WTC11 (cell line): ENCODE data around the gene EPHA6. TPM values are rescaled to one million over a fixed set of nuclear protein-coding genes. Genes with fewer than 3 reads are reported as not detected.

ENCODE experiments used
- ATAC-seq: fragments of 200-7000 bp; cut with Tn5 transposase; 2 replicates; pipeline ENCODE4 v1.10.0; 2021; ENCODE audit warnings: mild to moderate bottlenecking, moderate library complexity
- CTCF ChIA-PET: fragments of 300-600 bp; sonication (Branson Sonifier 250); formaldehyde crosslinking; loops from one replicate; lab custom pipeline; 2021; ENCODE audit warnings: antibody characterized with exemption; lab: Charles Lee
- POLR2A ChIA-PET: fragments of 350-600 bp; sonication (Branson Sonifier 250); formaldehyde crosslinking; loops from one replicate; lab custom pipeline; 2021; ENCODE audit warnings: antibody characterized with exemption; lab: Charles Lee
- DNase-seq: peaks from one replicate; pipeline ENCODE4 v3.0.0; 2021; ENCODE audit warnings: low spot score
- H3K27ac Mint-ChIP-seq: 2 replicates; pipeline ENCODE4 v1.8.0; 2021; ENCODE audit warnings: mixed read lengths
- H3K27me3 Mint-ChIP-seq: 2 replicates; pipeline ENCODE4 v1.8.0; 2021; ENCODE audit warnings: low read depth, mild to moderate bottlenecking, moderate library complexity, mixed read lengths
- H3K36me3 Mint-ChIP-seq: 2 replicates; pipeline ENCODE4 v1.8.0; 2021; ENCODE audit warnings: mixed read lengths
- H3K4me1 Mint-ChIP-seq: 2 replicates; pipeline ENCODE4 v1.8.0; 2022; ENCODE audit warnings: mixed read lengths
- H3K4me3 Mint-ChIP-seq: 2 replicates; pipeline ENCODE4 v1.8.0; 2021; ENCODE audit warnings: mild to moderate bottlenecking, moderate library complexity, mixed read lengths
- H3K9me3 Mint-ChIP-seq: 2 replicates; pipeline ENCODE4 v1.8.0; 2021; ENCODE audit warnings: mixed read lengths
- CREM ChIP-seq: sonication (generic); formaldehyde crosslinking; IDR thresholded peaks from 2 replicates; pipeline ENCODE4 v1.8.1; 2022; ENCODE audit warnings: mild to moderate bottlenecking, missing genetic modification reagents, moderate library complexity
- ELF4 ChIP-seq: sonication (generic); formaldehyde crosslinking; IDR thresholded peaks from 2 replicates; pipeline ENCODE4 v1.8.1; 2022; ENCODE audit warnings: low read depth, mild to moderate bottlenecking, moderate library complexity, missing genetic modification reagents
- ESRRA ChIP-seq: sonication (generic); formaldehyde crosslinking; IDR thresholded peaks from 2 replicates; pipeline ENCODE4 v1.8.1; 2022; ENCODE audit warnings: mild to moderate bottlenecking, missing genetic modification reagents, borderline replicate concordance
- FOXP1 ChIP-seq: sonication (generic); formaldehyde crosslinking; IDR thresholded peaks from 2 replicates; pipeline ENCODE4 v1.8.0; 2022; ENCODE audit warnings: missing genetic modification reagents, mild to moderate bottlenecking, moderate library complexity, borderline replicate concordance
- NFE2L1 ChIP-seq: sonication (generic); formaldehyde crosslinking; IDR thresholded peaks from 2 replicates; pipeline ENCODE4 v1.8.1; 2023; ENCODE audit warnings: missing genetic modification reagents
- NFYB ChIP-seq: sonication (generic); formaldehyde crosslinking; conservative IDR thresholded peaks from 2 replicates; pipeline ENCODE4 v1.8.0; 2022; ENCODE audit warnings: low read depth, missing genetic modification reagents
- NR2C2 ChIP-seq: sonication (generic); formaldehyde crosslinking; IDR thresholded peaks from 2 replicates; pipeline ENCODE4 v1.8.0; 2022; ENCODE audit warnings: mild to moderate bottlenecking, missing genetic modification reagents
- NR3C1 ChIP-seq: sonication (generic); formaldehyde crosslinking; conservative IDR thresholded peaks from 2 replicates; pipeline ENCODE4 v1.8.1; 2023; ENCODE audit warnings: low read depth, mild to moderate bottlenecking, missing genetic modification reagents
- SOX15 ChIP-seq: fragments of 250-450 bp; sonication (Bioruptor Pico); IDR thresholded peaks from 2 replicates; pipeline ENCODE4 v1.9.0; 2021; ENCODE audit warnings: mild to moderate bottlenecking
- SP1 ChIP-seq: sonication (generic); formaldehyde crosslinking; conservative IDR thresholded peaks from 2 replicates; pipeline ENCODE4 v1.8.1; 2022; ENCODE audit warnings: missing genetic modification reagents
- ZBTB21 ChIP-seq: sonication (generic); formaldehyde crosslinking; IDR thresholded peaks from 2 replicates; pipeline ENCODE4 v1.8.1; 2023; ENCODE audit warnings: mild to moderate bottlenecking, missing genetic modification reagents, borderline replicate concordance
- total RNA-seq: library from RNA; stranded (reverse); gene quantifications from 3 replicates; pipeline ENCODE4 v1.2.3, GENCODE V29; 2021
- TF ChIP-seq, protein P1 (sequence below): sonication (generic); formaldehyde crosslinking; IDR thresholded peaks from 2 replicates; pipeline ENCODE4 v1.8.1; 2022; ENCODE audit warnings: mild to moderate bottlenecking, missing genetic modification reagents, moderate library complexity, borderline replicate concordance
- TF ChIP-seq, protein P2 (sequence below): fragments of 200-600 bp; IDR thresholded peaks from 2 replicates; pipeline ENCODE4 v1.8.0; 2022; ENCODE audit warnings: antibody characterized with exemption
- TF ChIP-seq, protein P3 (sequence below): sonication (generic); formaldehyde crosslinking; IDR thresholded peaks from 2 replicates; pipeline ENCODE4 v1.8.1; 2022; ENCODE audit warnings: mild to moderate bottlenecking, moderate library complexity, missing genetic modification reagents
- TF ChIP-seq, protein P4 (sequence below): sonication (generic); formaldehyde crosslinking; IDR thresholded peaks from 2 replicates; pipeline ENCODE4 v1.8.1; 2023; ENCODE audit warnings: mild to moderate bottlenecking, moderate library complexity, missing genetic modification reagents
- TF ChIP-seq, protein P5 (sequence below): sonication (generic); formaldehyde crosslinking; IDR thresholded peaks from 2 replicates; pipeline ENCODE4 v1.8.1; 2023; ENCODE audit warnings: mild to moderate bottlenecking, missing genetic modification reagents
- TF ChIP-seq, protein P6 (sequence below): sonication (generic); formaldehyde crosslinking; IDR thresholded peaks from 2 replicates; pipeline ENCODE4 v1.8.1; 2023; ENCODE audit warnings: mild to moderate bottlenecking, missing genetic modification reagents, borderline replicate concordance
- TF ChIP-seq, protein P7 (sequence below): fragments of 250-450 bp; sonication (Bioruptor Pico); IDR thresholded peaks from 2 replicates; pipeline ENCODE4 v1.9.0; 2021; ENCODE audit warnings: moderate library complexity, mild to moderate bottlenecking, inconsistent platforms, borderline replicate concordance
- TF ChIP-seq, protein P8 (sequence below): sonication (generic); formaldehyde crosslinking; IDR thresholded peaks from 2 replicates; pipeline ENCODE4 v1.8.0; 2022; ENCODE audit warnings: mild to moderate bottlenecking, missing genetic modification reagents

The EPHA6 gene
- total RNA-seq, 1 experiment from 2014 or later: 2.1 TPM

DNA sequence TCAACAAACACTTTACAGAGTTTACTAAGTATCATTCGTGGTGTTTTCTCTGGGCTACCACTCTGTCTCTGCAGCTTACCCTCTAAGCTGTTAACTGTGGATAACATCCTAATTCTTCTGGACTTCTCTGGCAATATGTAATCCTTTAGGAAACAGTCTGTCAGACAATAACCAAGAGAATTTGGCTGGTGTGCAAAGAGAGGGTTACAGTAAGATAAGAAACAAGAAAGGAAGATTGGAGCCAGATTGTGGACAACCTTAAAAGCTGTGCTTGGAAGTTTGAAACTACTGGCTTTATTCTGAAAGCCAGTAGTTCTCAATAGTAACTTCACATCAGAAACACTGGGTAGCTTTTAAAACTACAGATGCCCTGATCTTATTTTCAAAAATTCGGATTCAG lies 950.9 kb downstream of the EPHA6 start (continued):
- TF ChIP-seq FOXP1 (CRISPR knock-in tag) (no peak), NFE2L1 (CRISPR knock-in tag) (no peak), SOX15 (no peak)
- TF ChIP-seq, protein P1, sequence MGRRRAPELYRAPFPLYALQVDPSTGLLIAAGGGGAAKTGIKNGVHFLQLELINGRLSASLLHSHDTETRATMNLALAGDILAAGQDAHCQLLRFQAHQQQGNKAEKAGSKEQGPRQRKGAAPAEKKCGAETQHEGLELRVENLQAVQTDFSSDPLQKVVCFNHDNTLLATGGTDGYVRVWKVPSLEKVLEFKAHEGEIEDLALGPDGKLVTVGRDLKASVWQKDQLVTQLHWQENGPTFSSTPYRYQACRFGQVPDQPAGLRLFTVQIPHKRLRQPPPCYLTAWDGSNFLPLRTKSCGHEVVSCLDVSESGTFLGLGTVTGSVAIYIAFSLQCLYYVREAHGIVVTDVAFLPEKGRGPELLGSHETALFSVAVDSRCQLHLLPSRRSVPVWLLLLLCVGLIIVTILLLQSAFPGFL (CRISPR knock-in tag): no peak
- TF ChIP-seq, protein P2, sequence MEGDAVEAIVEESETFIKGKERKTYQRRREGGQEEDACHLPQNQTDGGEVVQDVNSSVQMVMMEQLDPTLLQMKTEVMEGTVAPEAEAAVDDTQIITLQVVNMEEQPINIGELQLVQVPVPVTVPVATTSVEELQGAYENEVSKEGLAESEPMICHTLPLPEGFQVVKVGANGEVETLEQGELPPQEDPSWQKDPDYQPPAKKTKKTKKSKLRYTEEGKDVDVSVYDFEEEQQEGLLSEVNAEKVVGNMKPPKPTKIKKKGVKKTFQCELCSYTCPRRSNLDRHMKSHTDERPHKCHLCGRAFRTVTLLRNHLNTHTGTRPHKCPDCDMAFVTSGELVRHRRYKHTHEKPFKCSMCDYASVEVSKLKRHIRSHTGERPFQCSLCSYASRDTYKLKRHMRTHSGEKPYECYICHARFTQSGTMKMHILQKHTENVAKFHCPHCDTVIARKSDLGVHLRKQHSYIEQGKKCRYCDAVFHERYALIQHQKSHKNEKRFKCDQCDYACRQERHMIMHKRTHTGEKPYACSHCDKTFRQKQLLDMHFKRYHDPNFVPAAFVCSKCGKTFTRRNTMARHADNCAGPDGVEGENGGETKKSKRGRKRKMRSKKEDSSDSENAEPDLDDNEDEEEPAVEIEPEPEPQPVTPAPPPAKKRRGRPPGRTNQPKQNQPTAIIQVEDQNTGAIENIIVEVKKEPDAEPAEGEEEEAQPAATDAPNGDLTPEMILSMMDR: no peak
- TF ChIP-seq, protein P3, sequence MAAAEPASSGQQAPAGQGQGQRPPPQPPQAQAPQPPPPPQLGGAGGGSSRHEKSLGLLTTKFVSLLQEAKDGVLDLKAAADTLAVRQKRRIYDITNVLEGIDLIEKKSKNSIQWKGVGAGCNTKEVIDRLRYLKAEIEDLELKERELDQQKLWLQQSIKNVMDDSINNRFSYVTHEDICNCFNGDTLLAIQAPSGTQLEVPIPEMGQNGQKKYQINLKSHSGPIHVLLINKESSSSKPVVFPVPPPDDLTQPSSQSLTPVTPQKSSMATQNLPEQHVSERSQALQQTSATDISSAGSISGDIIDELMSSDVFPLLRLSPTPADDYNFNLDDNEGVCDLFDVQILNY (CRISPR knock-in tag): no peak

DNA sequence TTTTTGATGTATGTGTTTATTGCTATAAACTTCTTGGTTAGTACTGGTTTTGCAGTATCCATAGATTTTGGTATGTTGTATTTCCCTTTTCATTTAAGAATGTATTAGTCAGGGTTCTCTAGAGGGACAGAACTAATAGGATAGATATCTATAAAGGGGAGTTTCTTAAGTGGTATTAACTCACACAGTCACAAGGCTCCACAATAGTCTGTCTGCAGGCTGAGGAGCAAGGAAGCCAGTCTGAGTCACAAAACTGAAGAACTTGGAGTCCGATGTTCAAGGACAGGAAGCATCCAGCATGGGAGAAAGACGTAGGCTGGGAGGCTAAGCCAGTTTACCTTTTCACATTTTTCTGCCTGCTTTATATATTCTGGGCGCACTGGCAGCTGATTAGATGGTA lies 958.5 kb downstream of the EPHA6 start:
- ATAC-seq: no peak
- H3K36me3 Mint-ChIP-seq: peaks cover 51% of the 10 kb centered on the region
- CTCF ChIA-PET: no interaction called here
- H3K4me3 Mint-ChIP-seq: no peak overlapping the region
- no peak for DNase-seq
- H3K4me1 Mint-ChIP-seq: peaks cover 10% of the 10 kb centered on the region; the same call in 1 of the 2 replicates
- H3K27ac Mint-ChIP-seq: no peak overlapping the region
- H3K27me3 Mint-ChIP-seq: no peaks in the 10 kb centered on the region
- TF ChIP-seq, protein P4, sequence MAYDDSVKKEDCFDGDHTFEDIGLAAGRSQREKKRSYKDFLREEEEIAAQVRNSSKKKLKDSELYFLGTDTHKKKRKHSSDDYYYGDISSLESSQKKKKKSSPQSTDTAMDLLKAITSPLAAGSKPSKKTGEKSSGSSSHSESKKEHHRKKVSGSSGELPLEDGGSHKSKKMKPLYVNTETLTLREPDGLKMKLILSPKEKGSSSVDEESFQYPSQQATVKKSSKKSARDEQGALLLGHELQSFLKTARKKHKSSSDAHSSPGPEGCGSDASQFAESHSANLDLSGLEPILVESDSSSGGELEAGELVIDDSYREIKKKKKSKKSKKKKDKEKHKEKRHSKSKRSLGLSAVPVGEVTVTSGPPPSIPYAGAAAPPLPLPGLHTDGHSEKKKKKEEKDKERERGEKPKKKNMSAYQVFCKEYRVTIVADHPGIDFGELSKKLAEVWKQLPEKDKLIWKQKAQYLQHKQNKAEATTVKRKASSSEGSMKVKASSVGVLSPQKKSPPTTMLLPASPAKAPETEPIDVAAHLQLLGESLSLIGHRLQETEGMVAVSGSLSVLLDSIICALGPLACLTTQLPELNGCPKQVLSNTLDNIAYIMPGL (CRISPR knock-in tag): no peak
- no peak for TF ChIP-seq NR2C2 (CRISPR knock-in tag)
- TF ChIP-seq, protein P1 (CRISPR knock-in tag): no peak
- TF ChIP-seq, all 79 proteins: peak for 0
- peaks cover 25% of the 10 kb centered on the region for H3K9me3 Mint-ChIP-seq
- POLR2A ChIA-PET: no interaction called here

DNA sequence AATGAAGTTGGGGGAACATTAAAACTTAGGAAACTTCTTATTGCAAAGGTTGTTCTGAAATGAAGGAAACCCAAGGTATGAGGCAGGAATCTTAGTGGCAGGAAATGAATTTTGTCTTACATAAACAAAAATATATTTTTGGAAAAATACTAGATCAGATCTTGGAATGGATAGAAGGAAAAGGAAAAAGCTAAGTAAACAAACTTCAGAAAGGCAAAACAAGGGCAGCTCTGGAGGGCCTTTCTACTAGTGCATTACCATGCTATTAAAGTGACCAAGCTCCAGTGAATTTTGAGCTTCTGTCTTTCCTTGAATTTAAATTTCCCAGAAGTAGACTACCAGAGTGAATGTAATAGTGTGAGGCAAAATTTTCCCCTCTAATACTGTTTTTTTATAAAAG lies 963.8 kb downstream of the EPHA6 start:
- ChIA-PET POLR2A (no interaction called here), CTCF (no interaction called here)
- Mint-ChIP-seq H3K9me3 (no peaks in the 10 kb centered on the region), H3K27ac (no peak overlapping the region; the same call in 1 of the 2 replicates), H3K27me3 (no peaks in the 10 kb centered on the region), H3K4me3 (no peak overlapping the region), H3K4me1 (peaks cover 10% of the 10 kb centered on the region; the same call in 1 of the 2 replicates), H3K36me3 (peaks cover 13% of the 10 kb centered on the region)
- ATAC-seq (no peak), DNase-seq (no peak)
- TF ChIP-seq SP1 (no peak), ELF4 (CRISPR knock-in tag) (no peak), CREM (CRISPR knock-in tag) (no peak), NFYB (CRISPR knock-in tag) (no peak), NR3C1 (CRISPR knock-in tag) (no peak), ZBTB21 (CRISPR knock-in tag) (no peak), ESRRA (CRISPR knock-in tag) (no peak)
- TF ChIP-seq, protein P5, sequence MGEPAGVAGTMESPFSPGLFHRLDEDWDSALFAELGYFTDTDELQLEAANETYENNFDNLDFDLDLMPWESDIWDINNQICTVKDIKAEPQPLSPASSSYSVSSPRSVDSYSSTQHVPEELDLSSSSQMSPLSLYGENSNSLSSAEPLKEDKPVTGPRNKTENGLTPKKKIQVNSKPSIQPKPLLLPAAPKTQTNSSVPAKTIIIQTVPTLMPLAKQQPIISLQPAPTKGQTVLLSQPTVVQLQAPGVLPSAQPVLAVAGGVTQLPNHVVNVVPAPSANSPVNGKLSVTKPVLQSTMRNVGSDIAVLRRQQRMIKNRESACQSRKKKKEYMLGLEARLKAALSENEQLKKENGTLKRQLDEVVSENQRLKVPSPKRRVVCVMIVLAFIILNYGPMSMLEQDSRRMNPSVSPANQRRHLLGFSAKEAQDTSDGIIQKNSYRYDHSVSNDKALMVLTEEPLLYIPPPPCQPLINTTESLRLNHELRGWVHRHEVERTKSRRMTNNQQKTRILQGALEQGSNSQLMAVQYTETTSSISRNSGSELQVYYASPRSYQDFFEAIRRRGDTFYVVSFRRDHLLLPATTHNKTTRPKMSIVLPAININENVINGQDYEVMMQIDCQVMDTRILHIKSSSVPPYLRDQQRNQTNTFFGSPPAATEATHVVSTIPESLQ (CRISPR knock-in tag): no peak
- TF ChIP-seq, protein P6, sequence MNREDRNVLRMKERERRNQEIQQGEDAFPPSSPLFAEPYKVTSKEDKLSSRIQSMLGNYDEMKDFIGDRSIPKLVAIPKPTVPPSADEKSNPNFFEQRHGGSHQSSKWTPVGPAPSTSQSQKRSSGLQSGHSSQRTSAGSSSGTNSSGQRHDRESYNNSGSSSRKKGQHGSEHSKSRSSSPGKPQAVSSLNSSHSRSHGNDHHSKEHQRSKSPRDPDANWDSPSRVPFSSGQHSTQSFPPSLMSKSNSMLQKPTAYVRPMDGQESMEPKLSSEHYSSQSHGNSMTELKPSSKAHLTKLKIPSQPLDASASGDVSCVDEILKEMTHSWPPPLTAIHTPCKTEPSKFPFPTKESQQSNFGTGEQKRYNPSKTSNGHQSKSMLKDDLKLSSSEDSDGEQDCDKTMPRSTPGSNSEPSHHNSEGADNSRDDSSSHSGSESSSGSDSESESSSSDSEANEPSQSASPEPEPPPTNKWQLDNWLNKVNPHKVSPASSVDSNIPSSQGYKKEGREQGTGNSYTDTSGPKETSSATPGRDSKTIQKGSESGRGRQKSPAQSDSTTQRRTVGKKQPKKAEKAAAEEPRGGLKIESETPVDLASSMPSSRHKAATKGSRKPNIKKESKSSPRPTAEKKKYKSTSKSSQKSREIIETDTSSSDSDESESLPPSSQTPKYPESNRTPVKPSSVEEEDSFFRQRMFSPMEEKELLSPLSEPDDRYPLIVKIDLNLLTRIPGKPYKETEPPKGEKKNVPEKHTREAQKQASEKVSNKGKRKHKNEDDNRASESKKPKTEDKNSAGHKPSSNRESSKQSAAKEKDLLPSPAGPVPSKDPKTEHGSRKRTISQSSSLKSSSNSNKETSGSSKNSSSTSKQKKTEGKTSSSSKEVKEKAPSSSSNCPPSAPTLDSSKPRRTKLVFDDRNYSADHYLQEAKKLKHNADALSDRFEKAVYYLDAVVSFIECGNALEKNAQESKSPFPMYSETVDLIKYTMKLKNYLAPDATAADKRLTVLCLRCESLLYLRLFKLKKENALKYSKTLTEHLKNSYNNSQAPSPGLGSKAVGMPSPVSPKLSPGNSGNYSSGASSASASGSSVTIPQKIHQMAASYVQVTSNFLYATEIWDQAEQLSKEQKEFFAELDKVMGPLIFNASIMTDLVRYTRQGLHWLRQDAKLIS (CRISPR knock-in tag): no peak
- TF ChIP-seq, protein P7, sequence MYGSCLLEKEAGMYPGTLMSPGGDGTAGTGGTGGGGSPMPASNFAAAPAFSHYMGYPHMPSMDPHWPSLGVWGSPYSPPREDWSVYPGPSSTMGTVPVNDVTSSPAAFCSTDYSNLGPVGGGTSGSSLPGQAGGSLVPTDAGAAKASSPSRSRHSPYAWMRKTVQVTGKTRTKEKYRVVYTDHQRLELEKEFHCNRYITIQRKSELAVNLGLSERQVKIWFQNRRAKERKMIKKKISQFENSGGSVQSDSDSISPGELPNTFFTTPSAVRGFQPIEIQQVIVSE (CRISPR knock-in tag): no peak
- TF ChIP-seq, protein P8, sequence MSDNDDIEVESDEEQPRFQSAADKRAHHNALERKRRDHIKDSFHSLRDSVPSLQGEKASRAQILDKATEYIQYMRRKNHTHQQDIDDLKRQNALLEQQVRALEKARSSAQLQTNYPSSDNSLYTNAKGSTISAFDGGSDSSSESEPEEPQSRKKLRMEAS (CRISPR knock-in tag): no peak
